CD1c-positive myeloid dendritic cell (primary cell): ENCODE measurements around the gene MALRD1.
"Not testable (repeated sequence)": the region's sequence is repeated elsewhere in the genome, so short reads cannot be mapped to it uniquely, and the experiment has no call there.

ENCODE experiments used
- DNase-seq: peaks from one replicate; pipeline ENCODE4 v3.0.0-alpha.2; 2016; ENCODE audit errors: extremely low spot score

Gene MALRD1

GRCh38 chr10:19707376-19707775, 658.8 kb downstream of the MALRD1 start:
- no peak for DNase-seq

- DNase-seq: no peak
Measured at GRCh38 chr10:19708031-19708430, 659.4 kb downstream of the MALRD1 start.

DNA sequence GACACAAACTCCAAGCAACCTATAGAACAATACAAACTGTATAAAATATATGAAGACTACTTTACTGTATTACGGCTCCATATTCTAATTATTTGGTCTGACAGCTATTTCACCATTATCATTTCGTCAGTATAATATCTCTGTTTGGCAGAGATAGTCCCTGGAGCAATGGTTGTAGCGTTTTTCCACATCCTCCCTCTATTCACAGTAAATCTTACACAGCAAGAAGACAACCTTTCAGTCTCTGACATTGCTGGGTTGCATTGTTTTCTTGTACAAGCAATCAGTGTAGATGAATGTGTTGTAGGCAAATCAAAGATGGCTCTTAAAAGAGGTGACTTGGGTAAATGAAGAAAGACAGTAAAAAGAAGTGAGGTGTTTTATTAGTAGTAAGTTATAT, 662.0 kb downstream of the MALRD1 start:
- DNase-seq: no peak

DNA sequence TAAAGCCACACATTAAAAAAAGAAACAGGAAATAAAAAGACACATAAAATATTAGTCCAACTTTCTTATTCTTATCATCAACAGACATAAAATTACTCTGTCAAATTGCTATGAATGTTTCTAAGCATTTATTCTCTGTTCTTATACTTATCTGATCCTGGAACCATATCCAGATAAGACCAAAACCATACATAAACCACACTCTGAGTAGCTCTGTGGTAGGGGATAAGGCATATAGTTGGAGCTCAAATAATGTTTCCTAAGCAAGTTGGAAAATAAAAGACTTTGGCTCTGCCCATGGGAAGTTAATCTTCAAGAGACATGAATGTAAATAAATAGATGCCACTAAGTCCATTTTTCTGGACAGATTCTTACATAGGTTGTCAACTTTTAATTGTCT, 664.6 kb downstream of the MALRD1 start:
- no peak for DNase-seq

- DNase-seq: no peak
Measured at GRCh38 chr10:19713800-19714525, 665.4 kb downstream of the MALRD1 start.

DNA sequence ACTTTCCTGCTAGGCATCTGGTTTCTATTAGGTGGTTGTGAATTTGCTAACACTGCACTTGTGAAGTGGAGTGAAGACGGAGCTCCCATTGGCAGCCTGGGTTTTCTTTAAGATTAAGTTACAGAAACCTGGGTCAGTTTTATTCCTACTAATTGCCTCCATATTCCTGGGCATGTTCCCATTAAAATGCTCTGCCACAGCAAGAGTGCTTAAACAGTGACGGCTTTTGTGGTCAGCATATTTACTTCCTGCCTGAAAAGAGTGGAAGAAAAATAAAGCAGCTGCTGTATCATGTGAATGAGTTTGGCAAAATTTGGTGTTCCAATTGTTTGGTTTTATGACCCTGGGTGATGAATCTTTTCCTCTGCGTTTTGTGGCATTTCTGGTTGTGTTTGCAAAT, 670.7 kb downstream of the MALRD1 start:
- DNase-seq: no peak

DNA sequence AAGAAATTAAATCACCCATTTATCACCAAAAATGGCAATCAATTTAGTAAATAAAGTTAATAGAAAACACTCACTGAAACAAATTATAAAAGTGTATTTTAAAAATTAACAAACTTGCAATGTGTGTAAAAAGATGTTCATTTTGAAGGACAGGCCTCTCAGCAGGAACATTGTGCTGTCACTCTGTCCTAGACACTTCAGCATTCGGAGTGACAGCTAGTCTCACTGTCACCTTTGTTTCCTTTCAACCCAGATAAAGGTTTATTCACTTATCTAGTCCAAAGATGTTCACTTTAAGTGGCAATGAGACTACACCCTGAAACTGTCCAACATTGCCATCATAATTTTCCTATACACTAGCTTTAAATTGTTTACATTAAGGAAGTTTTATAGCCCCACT, 675.7 kb downstream of the MALRD1 start:
- no peak for DNase-seq

DNA sequence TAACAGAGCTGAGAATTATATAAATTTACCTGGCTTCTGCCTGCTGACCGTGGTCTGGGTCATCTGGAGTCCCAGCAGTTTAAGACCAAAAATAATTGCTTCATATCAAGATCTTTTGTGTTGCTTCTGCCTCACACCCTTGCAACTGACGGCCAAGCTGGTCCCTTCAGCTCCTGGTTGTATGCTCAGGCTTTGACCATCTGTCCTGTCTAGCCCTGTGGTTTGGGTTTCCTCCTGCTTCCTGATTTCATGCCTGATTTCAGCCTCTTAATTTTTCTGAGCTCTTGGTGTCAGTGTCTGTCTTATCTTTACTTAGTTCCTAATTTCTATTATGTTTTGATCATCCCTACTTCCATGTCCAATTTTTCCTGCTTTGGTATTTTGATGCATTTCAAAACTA, 679.8 kb downstream of the MALRD1 start:
- DNase-seq: no peak

DNA sequence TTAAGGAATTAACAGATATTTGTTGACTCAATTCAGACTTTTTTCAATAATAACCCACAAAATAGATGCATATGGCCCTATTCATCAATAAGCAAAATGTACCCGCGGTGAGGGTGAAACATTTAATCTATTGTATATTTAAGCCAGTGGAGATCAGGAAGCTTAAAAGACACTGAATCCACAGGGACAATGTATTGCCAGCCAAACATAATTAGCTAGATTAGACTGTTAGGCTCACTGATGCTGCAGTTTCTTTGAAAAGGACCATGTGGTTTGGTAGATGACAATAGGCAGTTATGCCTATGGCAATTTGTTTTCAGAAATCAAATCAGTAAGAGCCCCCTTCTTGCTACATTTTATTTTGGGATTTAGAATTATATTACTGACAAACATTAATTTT, 680.4 kb downstream of the MALRD1 start:
- DNase-seq: no peak

GRCh38 chr10:19730167-19730906, 681.7 kb downstream of the MALRD1 start:
- no peak for DNase-seq

- no peak for DNase-seq
Measured at GRCh38 chr10:19730907-19731217, 682.3 kb downstream of the MALRD1 start.

DNA sequence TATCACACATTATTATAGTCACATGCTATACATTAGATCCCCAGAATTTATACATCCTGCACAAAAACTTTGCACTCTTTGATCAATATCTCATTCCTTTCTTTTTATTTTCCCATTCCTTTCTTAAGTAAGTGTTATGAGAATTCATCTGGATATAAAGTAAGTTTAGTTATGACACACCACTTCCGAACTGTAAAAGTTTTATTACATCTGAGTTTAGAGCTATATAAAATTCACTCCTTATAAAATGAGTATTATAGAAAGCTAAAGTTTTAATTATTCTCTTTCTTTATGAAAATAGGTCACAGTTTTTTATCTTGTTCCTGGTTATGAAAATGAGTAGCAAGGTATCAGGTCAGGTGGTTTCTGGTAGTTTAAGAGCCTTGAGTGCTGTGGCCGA, 683.0 kb downstream of the MALRD1 start:
- no peak for DNase-seq

DNA sequence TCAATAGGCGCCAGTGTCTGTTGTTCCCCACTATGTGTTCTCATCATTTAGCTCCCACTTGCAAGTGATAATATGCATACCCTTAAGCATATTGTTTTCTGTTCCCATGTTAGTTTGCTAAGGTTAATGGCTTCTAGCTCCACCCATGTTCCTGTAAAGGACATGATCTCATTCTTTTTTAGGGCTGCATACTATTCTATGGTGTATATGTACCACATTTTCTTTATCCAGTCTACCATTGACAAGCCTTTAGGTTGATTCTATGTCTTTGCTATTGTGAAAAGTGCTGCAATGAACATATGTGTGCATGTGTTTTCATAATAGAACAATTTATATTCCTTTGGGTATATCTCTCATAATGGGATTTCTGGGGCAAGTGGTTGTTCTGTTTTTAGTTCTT, 689.8 kb downstream of the MALRD1 start:
- no peak for DNase-seq

GRCh38 chr10:19739232-19739631, 690.6 kb downstream of the MALRD1 start:
- DNase-seq: not testable (repeated sequence)

- DNase-seq: not testable (repeated sequence)
Measured at GRCh38 chr10:19742144-19742543, 693.5 kb downstream of the MALRD1 start.

DNA sequence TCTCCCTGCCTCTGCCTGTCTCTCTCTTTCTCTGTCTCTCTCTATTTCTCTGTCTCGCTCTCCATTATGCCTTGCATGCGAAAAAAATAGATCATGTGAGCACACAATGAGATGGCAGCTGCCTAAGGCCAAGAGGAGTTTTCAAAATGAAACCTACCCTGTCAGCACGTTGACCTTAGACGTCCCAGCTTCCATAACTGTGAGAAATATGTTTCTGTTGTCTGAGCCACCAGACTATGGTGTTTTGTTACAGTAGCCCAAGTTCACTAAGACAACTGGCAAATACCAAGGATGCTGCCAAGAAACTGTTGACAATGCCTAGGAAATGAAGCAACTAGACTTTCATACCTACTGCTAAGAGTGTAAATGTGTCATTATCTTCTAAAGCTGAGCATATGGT, 697.1 kb downstream of the MALRD1 start:
- DNase-seq: no peak

DNA sequence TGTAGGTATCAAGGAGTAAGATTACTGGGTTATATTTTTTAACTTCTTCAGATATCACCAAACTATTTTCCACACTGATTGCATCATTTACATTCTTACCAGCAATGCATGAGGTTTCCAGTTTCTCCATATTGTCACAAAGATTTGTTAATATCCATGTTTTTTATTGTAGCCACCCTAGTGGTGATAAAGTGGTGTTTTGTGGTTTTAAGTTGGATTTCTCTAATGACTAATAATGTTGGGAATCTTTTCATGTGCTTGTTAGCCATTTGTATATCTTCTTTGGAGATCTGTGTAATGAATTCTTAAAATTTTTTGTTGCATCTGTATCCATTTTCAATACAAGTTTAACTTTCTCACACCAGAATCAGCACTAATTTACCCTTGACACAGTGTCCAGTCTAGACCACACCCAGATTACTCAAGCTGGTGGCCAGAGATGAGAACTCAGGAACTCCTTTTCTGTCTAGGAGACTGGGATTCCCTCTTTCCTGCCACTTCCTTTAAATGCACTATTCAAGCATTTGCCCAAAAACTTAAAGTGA, 700.7 kb downstream of the MALRD1 start:
- DNase-seq: peak; percentile 39

- DNase-seq: no peak
Measured at GRCh38 chr10:19750972-19751371, 702.4 kb downstream of the MALRD1 start.

- no peak for DNase-seq
Measured at GRCh38 chr10:19756919-19757318, 708.3 kb downstream of the MALRD1 start.

GRCh38 chr10:19762026-19762425, 713.4 kb downstream of the MALRD1 start:
- no peak for DNase-seq

DNA sequence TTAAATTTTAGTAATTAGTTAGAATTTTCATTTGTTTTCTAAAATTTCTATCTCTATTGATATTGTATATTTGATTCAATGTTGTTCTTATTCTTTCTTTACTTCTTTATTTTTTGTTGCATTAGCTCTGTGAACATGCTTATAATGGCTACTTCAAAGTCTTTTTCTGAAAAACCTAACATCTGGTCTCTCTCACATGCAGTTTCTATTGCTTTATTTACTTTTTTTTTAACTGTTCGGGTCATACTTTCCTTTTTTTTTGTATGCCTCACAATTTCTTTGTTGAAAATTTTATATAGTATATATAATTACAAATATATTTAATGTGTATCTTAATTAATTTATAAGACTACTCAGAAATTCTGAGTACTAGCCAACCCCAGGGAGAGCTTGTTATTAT, 715.5 kb downstream of the MALRD1 start:
- DNase-seq: no peak

- no peak for DNase-seq
Measured at GRCh38 chr10:19767876-19768275, 719.3 kb downstream of the MALRD1 start.

GRCh38 chr10:19769826-19770225, 721.2 kb downstream of the MALRD1 start:
- DNase-seq: not testable (repeated sequence)
